GM19351 (cell line): ENCODE data around the gene ZNF362.

Source experiments
- ATAC-seq: cut with Tn5 transposase; IDR thresholded peaks from one replicate; pipeline ENCODE4 v1.9.1; 2021; ENCODE audit warnings: mild to moderate bottlenecking, moderate library complexity; ENCODE audit not compliant: unreplicated experiment

ZNF362 gene

GRCh38 chr1:33267468-33268205, 11.3 kb downstream of the ZNF362 start:
- ATAC-seq: no peak

GRCh38 chr1:33268457-33268856, 12.2 kb downstream of the ZNF362 start:
- ATAC-seq: no peak

GRCh38 chr1:33268927-33269610, 12.8 kb downstream of the ZNF362 start:
- no peak for ATAC-seq

GRCh38 chr1:33269621-33270020, 13.3 kb downstream of the ZNF362 start:
- ATAC-seq: no peak

GRCh38 chr1:33270379-33270778, 14.1 kb downstream of the ZNF362 start:
- ATAC-seq: no peak

GRCh38 chr1:33270808-33271465, 14.6 kb downstream of the ZNF362 start:
- no peak for ATAC-seq

GRCh38 chr1:33271666-33272505, 15.6 kb downstream of the ZNF362 start:
- ATAC-seq: no peak

GRCh38 chr1:33272509-33272908, 16.2 kb downstream of the ZNF362 start:
- ATAC-seq: no peak

- no peak for ATAC-seq
Measured at GRCh38 chr1:33272930-33273329, 16.6 kb downstream of the ZNF362 start.

GRCh38 chr1:33273406-33273805, 17.1 kb downstream of the ZNF362 start:
- ATAC-seq: no peak

GRCh38 chr1:33273961-33274371, 17.7 kb downstream of the ZNF362 start:
- ATAC-seq: no peak

- ATAC-seq: no peak
Measured at GRCh38 chr1:33274446-33274845, 18.2 kb downstream of the ZNF362 start.

- ATAC-seq: no peak
Measured at GRCh38 chr1:33275195-33275594, 18.9 kb downstream of the ZNF362 start.

- ATAC-seq: no peak
Measured at GRCh38 chr1:33275706-33276572, 19.6 kb downstream of the ZNF362 start.

GRCh38 chr1:33276573-33277298, 20.4 kb downstream of the ZNF362 start:
- ATAC-seq: no peak

GRCh38 chr1:33277488-33278084, 21.3 kb downstream of the ZNF362 start:
- ATAC-seq: no peak

- no peak for ATAC-seq
Measured at GRCh38 chr1:33280091-33280661, 23.9 kb downstream of the ZNF362 start.

- ATAC-seq: no peak
Measured at GRCh38 chr1:33281554-33282303, 25.4 kb downstream of the ZNF362 start.
